ENCODE results near the gene TENT4B.
"Not testable (repeated sequence)": the region's sequence is repeated elsewhere in the genome, so short reads cannot be mapped to it uniquely, and the experiment has no call there.

The TENT4B gene

DNA sequence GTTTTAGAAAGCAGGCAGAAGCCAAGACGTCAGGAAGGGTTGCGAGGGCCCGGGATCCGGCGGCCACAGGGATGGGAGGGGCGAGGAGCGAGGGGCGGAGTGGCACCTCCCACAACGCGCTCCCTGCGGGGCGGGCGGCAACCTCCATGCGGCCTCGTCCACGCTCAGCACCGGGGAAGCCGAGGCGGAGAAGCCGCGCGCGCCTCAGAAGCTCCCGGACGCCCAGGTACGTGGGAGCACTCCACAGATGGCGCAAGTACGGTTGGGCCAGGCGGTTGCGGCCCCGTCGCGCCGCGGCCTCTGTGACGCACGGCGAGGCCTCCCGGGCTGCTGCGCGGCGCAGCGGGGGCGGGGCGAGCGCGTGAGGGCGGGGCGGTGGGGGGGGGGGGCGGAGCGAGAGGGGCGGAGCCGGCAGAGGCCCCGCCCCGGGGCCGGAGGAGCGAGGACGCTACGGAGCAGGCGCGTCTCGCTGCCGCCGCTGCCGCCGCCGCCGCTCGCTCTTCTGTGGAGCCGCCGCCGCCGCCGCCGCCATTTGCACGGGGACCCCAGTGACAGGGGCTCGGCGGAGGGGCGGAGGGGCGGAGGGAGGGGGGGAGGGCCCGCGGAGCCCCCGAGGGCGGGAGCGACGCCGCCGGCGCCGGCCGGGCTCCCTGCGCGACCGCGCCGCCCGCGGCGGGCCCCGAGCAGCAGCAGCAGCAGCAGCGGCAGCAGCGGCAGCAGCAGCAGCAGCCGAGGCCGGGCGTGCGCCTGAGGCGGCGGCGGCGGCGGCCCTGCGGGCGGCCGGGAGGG is at the start of gene TENT4B:
Gene TENT4B, plus strand, starts transcription at position 500 of the 789 bp plus-strand sequence. CDS start 316 bp downstream, outside the sequence.
- DNase-seq = peak; percentile 73 to 89 (median 78)

DNA sequence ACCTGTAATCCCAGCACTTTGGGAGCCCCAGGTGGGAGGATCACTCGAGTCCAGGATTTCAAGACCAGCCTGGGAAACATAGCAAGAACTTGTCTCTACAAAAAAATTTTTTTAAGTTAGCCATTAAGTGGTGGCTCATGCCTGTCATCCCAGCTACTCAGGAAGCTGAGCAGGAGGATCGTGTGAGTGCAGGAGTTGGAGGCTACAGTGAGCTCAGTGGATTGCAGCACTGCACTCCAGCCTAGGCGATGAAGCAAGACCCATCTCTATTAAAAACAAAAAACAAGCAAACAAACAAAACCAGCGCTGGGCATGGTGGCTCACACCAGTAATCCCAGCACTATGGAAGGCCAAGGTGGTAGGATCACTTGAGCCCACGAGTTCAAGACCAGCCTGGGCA is 49.3 kb upstream of the TENT4B start:
- DNase-seq = no peak

DNA sequence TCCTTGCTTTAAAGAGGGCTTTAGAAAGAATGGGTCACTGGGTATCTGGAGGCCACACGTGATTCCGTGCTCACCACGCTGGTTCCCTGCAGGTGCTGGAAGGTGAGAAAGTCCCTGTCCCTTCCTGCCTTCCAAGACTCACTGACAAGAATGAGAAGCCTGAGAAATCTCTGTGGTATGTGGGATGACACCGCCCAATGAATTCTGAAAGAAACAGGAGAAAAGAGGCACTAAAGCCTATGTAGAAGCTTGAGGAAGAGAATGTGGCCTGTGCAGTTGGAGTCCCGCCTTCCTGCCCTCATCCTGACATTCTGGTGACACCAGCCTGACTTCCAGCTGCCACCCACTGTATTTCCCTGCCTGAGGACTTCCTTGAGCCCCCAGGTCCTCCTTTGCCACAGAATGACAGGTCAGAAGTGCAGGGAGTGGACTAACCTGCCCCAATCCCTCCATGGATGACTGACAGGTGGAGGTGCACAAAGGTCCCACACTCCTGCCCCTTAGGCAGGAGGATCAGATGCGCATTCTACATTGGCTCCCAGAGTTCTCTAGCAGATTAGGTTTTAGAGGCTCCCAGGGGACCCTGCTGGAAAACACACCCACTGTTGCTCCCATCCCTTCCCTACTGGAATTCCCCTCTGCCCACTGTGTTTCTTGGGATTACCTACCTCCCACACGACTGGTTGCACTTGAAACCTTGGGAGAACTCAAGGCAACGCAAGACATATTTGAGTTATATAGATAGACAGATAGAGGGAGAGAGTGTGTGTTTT is 38.6 kb upstream of the TENT4B start:
- no peak for DNase-seq

DNA sequence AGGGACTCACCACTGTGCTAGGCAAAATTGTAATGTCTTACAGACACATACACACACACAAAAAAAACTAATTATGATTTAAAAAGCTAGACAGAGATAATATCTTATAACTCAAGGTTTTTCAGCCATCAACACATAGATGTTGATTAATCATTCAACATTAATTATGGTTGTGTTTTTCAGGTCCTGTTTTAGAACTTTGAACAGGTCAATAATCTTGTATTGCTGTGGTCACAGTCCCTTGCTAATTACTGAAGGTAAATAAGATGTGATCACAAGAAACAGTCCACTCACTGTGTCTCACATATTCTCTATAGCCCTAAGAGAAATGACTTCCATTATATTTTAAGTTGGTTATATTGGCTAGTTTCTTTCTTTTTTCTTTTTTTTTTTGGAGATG is 32.4 kb upstream of the TENT4B start:
- DNase-seq = no peak

DNA sequence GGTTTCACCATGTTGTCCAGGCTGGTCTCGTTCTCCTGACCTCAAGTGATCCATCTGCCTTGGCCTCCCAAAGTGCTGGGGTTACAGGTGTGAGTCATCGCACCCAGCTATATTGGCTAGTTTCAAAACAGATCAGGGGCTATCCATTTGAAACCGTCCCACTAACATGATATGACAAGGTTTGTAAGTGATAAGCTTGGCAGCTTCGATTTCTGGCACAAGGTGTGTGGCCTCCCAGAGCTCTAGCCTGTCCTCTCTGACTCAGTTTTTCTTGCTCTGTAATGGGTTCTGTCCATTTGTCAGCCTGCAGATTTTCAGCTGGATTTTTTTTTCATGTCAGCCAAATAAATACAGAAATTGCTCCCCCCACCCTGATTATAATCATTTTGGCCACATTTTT is 31.8 kb upstream of the TENT4B start:
- no peak for DNase-seq

DNA sequence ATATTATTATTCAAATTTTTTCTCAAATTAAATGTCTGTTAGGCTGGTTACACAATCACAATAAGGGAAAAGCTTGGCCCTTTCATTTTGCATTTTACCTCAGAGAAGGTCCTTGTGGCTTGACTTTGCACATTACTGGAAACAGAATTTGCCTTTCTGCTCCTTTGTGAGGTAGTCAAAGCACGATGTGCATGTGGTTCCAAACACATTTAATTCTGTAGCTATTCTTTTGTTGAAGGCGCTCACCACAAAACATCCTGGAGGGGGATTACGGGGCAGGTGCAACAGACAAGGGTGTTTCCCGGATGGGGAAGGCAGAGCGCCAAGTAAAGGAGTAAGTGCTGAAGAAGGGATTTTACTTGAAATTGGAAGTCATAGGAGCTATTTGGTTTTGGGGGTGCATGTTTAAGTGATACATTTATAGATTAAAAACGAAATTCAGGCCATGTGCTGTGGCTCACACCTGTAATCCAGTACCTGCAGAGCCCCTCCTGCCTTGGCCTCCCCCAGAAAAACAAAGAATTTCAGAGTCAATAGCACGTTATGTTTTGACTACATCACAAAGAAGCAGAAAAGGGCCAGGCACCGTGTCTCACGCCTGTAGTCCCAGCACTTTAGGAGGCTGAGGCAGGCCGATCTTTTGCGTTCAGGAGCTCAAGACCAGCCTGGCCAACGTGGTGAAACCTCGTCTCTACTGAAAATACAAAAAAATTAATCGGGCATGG is 31.2 kb upstream of the TENT4B start:
- peak in 1 of 4 experiments; percentile 20 for DNase-seq

DNA sequence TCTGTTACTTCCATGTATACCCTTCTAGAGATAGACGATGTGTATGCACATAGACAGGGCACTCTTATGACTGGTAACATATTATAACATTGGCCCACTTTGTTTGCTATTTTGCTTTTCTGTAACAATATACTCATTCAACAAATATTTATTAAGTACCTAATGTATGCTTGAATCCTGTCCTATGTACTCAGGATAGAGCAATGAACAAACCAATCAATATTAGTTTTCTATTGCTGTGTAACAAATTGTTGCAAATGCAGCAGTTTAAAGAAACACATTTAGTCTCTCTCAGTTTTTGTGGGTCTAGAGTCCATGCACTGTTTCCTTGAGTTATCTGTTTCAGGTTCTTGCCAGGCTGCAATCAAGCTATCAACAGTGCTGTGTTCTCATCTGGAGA is 29.7 kb upstream of the TENT4B start:
- no peak for DNase-seq

DNA sequence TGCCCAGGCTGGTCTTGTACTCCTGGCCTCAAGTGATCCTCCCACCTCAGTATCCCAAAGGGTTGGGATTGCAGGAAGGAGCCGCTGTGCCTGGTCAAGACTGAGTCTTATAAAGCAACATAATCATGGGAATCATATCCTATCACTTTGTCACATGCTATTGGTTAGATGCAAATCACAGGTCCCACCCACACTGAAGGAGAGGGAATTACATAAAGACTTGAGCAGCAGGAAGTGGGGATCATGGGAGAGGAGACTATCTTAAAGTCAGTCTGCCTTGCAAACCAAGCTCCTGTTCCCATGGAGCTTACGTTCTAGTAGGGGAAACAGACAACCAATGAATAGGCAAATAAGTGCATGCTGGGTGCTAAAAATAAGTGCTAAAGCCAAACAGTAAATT is 28.3 kb upstream of the TENT4B start:
- no peak for DNase-seq

DNA sequence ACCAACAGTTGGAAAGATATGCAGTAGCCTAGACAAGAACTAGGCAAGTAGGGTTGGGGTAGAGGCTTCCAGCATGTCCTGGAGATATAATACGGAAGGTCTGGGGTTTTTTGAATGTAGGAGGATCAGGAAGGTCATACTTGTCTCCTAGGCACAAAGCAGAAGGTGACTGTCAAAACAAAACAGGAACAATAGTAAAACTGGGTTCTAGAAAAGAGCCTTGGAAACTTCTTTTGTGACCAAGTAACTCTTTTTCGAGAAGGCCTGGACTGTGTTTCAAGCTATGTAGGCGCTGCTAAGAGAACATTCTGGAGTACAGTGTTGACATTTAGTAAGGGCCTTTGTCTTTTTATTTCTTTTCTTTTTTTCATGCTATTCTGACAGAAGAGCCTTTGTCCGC is 26.9 kb upstream of the TENT4B start:
- DNase-seq = no peak

DNA sequence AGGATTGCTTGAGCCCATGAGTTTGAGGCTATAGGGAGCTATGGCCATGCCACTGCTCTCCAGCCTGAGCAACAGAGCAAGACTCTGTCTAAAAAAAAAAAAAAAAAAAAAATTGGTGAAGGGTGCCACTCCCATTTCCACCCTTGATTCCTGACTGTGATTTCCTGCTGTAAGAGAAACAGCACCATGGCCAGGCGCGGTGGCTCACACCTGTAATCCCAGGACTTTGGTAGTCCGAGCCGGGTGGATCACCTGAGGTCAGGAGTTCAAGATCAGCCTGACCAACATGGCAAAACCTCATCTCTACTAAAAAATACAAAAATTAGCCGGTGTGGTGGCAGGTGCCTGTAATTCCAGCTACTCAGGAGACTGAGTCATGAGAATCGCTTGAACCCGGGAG is 20.5 kb upstream of the TENT4B start:
- not testable (repeated sequence) for DNase-seq

DNA sequence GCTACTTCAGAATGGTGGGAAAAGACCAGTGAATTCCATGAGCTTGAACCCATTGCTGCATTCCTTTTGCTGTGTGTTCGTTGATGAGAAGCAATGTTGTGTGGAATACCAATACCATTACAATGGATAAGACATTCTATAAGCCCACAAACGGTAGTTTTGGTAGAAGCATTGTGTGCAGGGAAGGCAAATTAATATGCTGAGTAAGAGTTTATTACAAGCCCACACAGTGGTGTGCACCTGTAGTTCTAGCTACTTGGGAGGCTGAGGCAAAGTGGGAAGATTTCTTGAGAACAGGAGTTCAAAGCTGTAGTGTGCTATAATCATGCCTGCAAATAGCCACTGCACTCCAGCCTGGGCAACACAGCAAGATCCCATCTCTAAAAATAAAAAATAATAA is 19.9 kb upstream of the TENT4B start:
- no peak for DNase-seq

DNA sequence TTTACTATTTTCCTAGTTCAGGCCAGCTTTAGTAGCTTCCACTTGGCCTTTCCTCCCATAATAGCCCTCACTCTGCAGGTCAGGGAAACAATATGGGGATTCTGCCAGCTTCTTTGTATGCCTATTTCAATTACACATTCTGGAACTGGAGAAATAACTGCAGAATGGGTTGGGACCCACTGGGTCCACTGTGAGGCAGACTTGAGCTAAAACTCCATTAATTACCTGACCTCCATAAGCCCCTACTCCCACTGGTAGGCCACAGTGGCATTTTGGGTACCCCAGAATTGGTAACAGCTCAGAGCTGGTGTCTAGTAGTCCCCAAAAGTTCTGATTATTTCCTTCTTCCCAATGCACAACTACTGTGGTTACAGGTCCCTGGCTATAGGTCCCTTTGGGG is 16.7 kb upstream of the TENT4B start:
- no peak for DNase-seq

DNA sequence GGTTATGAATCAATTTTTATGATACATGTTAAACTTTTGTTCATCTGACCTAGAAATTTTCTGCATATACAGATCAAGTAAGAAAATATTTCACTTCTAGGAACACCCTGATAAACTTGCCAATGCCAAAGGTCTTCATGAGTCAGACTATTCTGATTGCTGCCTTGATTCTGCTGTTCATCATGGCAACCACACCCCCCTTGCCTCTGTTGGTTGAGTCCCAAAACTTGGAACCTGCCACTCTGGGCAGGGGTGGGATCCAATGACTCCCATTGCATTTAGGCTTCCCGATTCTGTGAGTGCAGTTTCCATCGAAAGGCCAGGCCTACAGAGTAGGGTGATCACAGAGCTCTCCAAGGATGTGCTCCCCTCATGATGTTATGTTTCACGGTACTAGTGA is 15.8 kb upstream of the TENT4B start:
- no peak for DNase-seq

DNA sequence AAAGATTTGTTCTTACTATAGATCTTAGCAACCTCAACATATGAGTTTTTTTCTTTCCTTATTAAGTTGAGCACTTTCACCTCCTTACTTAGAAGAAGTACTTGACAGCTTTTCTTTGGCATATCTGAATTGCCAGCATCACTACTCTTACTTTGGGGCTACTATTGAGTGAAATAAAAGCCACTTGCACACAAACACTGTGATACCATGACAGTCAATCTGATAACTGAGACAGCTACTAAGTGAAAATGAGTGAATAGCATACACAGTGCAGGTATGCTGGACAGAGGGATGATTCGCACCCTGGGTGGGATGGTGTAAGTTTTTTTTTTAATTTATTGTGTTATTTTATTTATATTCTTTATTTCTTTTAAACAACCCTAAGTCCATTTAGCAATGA is 13.5 kb upstream of the TENT4B start:
- no peak for DNase-seq

DNA sequence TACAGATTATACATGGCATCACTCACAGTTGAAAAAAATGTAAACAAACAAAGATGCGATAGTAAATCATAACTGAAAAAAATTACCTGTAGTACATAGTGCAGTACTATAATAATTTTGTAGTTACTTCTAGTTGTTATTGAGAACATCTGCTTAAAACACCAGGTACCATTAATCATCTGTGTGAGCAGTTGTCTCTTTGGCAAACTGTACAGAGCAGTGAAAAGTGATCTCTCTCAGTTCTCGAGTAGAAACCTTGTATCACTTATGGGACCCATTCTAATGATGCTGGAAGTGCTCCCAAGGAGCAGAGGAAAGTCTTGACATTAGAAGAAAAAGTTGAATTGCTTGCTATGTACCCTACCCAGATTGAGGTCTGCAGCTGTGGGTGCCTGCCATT is 8.9 kb upstream of the TENT4B start:
- no peak for DNase-seq

DNA sequence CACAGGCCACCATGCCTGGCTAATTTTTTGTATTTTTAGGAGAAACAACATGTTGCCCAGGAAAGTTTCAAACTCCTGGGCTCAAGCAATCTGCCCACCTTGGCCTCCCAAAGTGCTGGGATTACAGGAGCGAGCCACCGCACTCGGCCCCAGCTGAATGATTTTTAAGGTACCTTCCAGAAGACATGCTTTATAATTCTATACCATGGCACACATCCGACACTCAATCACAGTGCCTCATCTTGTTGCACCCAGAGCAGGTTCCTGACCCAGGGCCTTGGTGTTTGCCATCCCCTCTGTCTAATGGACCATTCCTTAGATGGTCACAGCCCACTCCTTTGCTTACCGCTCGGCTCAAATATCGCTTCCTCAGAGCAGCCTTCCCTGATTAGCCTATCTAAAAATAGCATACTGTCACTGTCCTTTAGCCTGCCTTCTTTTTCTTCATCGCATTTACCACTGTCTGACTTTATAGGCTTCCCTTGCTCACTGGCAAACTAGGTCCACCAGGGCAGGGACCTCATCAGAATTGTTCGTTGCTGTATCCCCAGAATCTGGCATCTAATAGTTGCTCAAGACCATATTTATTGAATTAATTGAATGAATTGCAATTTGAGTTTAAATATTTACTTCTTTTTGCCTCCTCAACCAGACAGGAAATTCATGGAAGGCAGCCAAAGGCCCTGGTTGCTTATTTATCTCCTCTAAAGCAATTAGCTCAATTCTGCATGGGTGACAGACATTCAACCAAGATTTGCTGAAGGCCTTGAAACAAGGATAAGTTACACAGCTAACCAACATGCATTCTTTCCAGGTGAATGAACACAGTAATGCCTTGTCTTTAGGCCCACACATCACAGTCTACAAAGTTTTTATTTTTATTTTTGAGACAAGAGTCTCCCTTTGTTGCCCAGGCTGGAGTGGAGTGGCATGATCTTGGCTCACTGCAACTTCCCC is 6.3 kb upstream of the TENT4B start:
- DNase-seq = no peak

DNA sequence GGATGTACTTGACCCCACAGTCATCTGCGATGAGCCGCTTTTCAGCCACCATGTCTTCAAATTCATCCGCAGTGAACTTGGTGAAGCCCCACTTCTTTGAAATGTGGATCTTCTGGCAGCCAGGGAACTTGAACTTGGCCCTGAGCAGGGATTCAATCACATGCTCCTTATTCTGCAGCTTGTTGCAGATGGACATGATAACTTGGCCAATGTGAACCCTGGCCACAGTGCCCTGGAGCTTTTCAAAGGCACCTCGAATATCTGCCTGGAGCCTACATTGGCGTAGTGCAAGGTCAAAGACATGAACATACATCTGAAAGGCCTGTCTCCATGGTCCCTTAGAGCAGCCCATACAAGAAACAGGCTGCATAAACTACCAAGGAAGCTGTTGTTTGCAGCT is 1.8 kb upstream of the TENT4B start:
- DNase-seq = no peak

DNA sequence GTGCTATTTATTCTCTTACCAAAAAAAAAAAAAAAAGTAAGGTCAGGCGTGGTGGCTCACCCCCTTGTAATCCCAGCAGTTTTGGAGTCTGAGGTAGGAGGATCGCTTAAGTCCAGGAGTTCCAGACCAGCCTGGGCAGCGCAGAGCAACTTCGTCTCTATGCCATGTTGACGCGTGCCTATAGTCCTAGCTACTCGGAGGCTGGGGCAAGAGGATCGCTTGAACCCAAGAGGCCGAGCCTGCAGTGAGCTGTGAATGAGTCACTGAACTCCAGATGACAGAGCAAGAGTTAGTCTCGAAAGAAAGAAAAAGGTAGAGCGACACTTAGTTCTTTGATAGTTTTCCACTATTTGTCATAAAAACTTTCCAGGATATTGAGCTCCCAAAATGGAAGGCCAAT is 1.4 kb upstream of the TENT4B start:
- no peak for DNase-seq

DNA sequence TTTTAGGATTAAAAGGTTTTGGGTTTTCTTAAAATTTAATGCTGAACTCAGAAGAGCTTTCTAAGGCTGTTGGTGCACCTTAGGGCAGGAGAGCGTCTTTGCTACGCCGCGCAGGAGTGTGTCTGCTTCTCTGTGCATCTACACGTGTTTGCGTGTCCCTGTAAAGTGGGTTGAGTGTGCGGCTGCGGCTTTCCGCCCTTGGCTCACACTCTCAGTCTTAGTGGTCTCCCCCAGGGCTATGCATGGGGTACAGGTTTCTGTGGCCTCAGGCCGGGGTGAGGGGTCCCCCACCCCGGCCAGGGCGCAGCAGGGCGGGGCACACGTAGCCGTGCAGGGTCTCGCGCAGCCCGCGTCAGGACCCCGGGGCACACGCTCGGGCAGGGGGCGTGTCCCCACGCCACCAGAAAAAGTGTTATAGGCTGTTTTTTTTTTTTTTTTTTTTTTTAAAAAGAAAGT is 727 bp upstream of the TENT4B start:
- DNase-seq = peak in 3 of 4 experiments; percentile 36 to 48 (median 45)

DNA sequence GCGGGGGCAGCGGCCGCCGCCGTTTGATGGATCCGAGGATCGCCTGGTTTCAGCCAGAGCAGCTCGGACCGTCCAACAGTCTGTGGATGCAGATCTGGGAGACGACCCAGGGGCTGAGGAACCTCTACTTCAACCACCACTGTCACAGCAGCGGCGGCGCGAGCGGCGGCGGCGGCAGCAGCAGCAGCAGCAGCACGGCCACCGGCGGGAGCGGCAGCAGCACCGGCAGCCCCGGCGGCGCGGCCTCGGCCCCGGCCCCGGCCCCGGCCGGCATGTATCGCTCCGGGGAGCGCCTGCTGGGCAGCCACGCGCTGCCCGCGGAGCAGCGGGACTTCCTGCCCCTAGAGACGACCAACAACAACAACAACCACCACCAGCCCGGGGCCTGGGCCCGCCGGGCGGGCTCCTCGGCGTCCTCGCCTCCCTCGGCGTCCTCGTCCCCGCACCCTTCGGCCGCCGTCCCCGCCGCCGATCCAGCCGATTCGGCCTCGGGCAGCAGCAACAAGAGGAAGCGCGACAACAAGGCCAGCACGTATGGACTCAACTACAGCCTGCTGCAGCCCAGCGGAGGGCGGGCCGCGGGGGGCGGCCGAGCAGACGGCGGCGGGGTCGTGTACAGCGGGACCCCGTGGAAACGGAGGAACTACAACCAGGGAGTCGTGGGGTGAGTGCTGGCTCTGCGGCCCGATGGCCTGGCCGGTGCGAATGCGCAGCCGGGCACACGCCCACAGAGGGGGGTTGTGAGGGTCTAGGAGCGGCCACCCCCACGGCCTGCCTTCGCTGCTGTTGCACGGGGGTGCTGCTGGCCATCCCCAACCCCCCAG is 702 bp downstream of the TENT4B start:
- DNase-seq = peak in 1 of 4 experiments; percentile 55

DNA sequence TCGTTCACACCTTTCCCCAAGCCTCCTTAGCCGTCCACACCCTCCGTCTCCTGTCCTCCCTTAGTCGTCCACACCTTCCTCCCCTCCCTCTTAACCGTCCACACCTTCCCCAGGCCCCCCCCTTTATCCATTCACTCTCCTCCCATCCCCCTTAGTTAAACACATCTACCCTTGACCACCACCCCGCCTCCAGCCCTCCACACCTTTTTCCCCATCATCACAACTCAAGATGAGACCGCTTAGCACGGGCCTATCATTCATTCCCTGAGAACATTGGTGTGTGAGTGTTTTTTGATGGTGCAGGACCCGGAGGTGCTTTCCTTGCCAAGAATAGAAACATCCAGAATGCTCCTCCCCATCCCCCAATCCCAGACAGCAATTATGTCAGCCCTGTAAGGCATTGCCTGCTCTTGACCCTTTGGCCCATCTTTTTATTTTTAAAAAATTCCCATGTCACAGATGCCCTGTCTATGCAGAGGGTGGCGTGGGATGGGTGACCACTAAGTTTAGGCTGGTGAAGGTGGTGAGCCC is 1.4 kb downstream of the TENT4B start:
- DNase-seq = no peak

Measured in activated naive CD4-positive, alpha-beta T cell (primary cell).